ENCODE measurements around the gene ZNF814.
"Not testable (repeated sequence)": the region's sequence is repeated elsewhere in the genome, so short reads cannot be mapped to it uniquely, and the experiment has no call there.

DNA sequence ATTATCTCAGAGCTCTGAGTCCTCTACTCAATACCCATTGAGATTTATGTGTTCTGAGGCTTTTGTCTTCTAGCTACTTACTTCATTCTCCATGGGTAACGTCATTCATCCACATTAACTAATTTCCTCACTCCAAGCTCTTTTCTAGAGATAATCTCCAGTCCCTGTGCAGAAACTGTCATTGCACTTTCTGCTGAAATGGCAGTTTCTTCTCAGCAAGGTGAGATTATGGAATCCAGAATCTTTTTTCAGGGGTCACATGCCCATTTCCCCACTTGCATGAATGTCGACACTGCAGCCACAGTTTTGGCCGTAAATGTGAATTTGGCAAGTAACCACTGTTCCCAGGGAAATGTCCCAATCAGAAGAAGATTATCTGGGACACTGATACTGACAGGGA, 26.5 kb downstream of the ZNF814 start:
- TF ChIP-seq CTCF (conservative IDR thresholded peaks at IDR 0.05 in 1 of 2, IDR thresholded peaks at IDR 0.05 in 1 of 2; ENCODE audit: low read depth in 1 of 2, low read length in 2 of 2); EZH2 (IDR thresholded peaks at IDR 0.05; ENCODE audit: low read length, missing control alignments): not testable (repeated sequence)

All from fibroblast of lung (primary cell).